Activated effector memory CD4-positive, alpha-beta T cell treated with anti-CD3 and anti-CD28 coated beads, Interleukin-2, amount 50 U/mL, for 16 hours (primary cell): ENCODE results near the gene SPATA18.
"Not testable (repeated sequence)": the region's sequence is repeated elsewhere in the genome, so short reads cannot be mapped to it uniquely, and the experiment has no call there.

Source experiments
- DNase-seq: peaks from one replicate; pipeline ENCODE4 v3.0.0-alpha.2; 2020

SPATA18 gene

GRCh38 chr4:52107745-52108144 lies 56.6 kb downstream of the SPATA18 start:
- DNase-seq: no peak

- DNase-seq: no peak
Observed at GRCh38 chr4:52110171-52110570, 59.1 kb downstream of the SPATA18 start.

DNA sequence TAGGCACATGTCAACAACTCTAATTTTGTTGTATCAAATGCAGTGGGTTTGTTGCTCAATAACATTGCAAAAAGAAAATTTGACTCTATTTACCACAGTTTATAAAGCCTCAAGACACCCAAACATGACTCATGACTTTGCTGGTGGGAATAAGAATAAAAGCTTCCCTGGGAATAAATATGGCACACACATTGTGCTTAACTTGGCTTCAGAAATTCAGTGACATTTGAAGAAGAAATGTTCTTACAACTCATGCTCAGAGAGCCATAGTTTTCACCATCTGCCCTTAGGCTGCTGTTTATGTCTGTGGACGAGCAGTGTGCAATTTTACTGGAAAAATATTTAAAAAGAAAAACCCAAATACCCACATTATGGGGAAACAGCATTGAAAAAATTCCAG lies 60.9 kb downstream of the SPATA18 start:
- no peak for DNase-seq

GRCh38 chr4:52112411-52112810 lies 61.3 kb downstream of the SPATA18 start:
- DNase-seq: no peak

DNA sequence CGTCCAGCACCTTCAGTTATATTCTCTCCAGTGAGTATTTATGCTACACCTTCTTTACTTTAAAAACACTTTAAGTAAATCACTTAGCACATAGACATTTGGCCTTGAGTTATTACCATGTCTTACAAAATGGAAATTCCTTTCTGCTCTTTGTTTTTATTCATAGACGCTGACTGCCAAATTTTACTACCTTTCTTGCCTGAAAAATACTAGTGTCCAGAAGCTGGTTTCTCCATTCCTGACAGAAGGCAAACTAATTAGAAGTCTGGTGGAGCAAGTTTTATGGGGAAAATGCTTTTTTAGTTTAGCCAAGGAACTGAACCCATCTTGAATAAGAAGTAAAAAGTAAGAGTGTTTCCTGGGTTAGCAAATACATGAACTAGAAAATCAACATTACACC lies 65.5 kb downstream of the SPATA18 start:
- no peak for DNase-seq

GRCh38 chr4:52126226-52126625 lies 75.1 kb downstream of the SPATA18 start:
- DNase-seq: no peak

GRCh38 chr4:52126966-52127365 lies 75.9 kb downstream of the SPATA18 start:
- DNase-seq: no peak

- DNase-seq: no peak
Observed at GRCh38 chr4:52135171-52135570, 84.1 kb downstream of the SPATA18 start.

GRCh38 chr4:52137152-52137551 lies 86.0 kb downstream of the SPATA18 start:
- not testable (repeated sequence) for DNase-seq

DNA sequence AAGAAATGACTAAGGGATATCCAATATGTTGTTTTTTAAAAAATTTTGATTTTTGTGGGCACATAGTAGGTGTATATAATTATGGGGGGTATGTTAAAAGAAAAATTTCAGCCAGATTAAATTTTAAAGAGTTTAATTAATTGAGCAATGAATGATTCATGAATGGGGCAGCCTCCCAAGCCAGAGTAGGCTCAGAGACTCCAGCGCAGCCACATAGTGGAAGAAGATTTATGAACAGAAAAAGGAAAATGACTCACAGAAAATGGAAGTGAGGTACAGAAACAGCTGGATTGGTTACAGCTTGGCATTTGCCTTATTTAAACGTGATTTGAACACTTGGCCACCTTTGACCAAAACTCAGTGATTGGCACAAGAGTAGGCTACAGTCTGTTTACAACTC lies 91.7 kb downstream of the SPATA18 start:
- DNase-seq: no peak

DNA sequence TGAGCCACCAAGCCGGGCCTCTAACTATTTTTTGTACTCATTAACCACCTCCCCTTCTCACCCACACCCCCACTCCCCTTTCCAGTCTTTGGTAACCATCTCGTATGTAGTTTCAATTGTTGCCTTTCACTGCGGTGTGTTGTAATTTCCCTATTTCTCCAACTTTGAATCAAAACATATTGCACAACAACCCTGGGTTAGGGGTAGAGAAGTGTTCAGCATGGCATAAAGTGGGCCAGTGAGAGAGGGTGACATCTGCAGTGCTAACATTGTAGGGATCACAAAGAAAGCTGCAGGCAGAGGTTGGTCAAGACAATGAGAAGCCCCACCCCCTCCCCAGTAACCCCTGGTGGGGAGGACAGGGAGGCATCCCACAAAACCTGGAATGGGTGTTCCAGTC lies 92.7 kb downstream of the SPATA18 start:
- DNase-seq: no peak

DNA sequence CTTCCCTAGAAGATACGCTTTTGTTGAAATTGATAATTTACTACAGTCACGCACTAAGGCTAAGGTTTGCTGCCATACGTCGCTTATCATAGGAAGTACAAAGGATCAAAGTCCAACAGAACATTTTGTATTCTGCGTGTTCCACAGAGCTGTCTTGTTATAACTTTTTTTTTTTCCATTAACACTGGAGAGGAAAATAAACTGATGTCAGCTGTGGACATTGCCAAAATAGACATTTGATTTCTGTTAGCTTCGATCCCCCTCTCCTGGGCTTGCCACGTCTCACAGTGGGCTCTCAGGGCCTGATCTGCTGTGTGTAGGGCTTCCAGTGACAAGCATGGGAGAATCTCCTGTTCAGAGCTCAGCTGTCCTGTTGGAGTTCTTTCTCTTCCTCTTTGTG lies 93.3 kb downstream of the SPATA18 start:
- DNase-seq: no peak
